GM12865 (cell line): ENCODE results near the gene GLIPR2.
A peak's percentile ranks its signal among the peaks of the same experiment; 100 is the strongest.
"Not testable (repeated sequence)": the region's sequence is repeated elsewhere in the genome, so short reads cannot be mapped to it uniquely, and the experiment has no call there.

Source experiments
- DNase-seq: peaks from one replicate; pipeline ENCODE4 v3.0.0; 2010; ENCODE audit warnings: low read depth
- H3K4me3 ChIP-seq: 2 replicates; pipeline ENCODE4 v1.5.1; 2011; ENCODE audit warnings: mild to moderate bottlenecking, low read depth, low read length, control low read depth
- CTCF ChIP-seq: IDR thresholded peaks from 2 replicates; pipeline ENCODE4 v1.5.1; 2011; ENCODE audit warnings: low read length, control low read depth, low read depth, inconsistent platforms; ENCODE audit not compliant: insufficient read depth; ENCODE audit errors: missing control alignments

The GLIPR2 gene

GRCh38 chr9:36136272-36136893, at the start of gene GLIPR2:
Gene GLIPR2, plus strand, starts transcription at chr9:36136733. Its CDS starts 46 bp downstream, at chr9:36136779.
- TF ChIP-seq CTCF: no peak
- DNase-seq: peak; percentile 79
- peak within 1 kb of the TSS; percentile 49 for H3K4me3 ChIP-seq

- not testable (repeated sequence) for DNase-seq, H3K4me3 ChIP-seq
Observed at GRCh38 chr9:36087054-36087453, 49.5 kb upstream of the GLIPR2 start.

GRCh38 chr9:36088020-36088419, 48.5 kb upstream of the GLIPR2 start:
- DNase-seq: no peak
- no peak for TF ChIP-seq CTCF
- no peak overlapping the region for H3K4me3 ChIP-seq

GRCh38 chr9:36091026-36091953, 45.2 kb upstream of the GLIPR2 start:
- no peak for TF ChIP-seq CTCF
- no peak overlapping the region for H3K4me3 ChIP-seq
- no peak for DNase-seq

GRCh38 chr9:36092014-36092413, 44.5 kb upstream of the GLIPR2 start:
- DNase-seq: no peak
- TF ChIP-seq CTCF: no peak
- H3K4me3 ChIP-seq: no peak overlapping the region

- DNase-seq: peak; percentile 88
- no peak for TF ChIP-seq CTCF
- no peak overlapping the region for H3K4me3 ChIP-seq
Observed at GRCh38 chr9:36092509-36093215, 43.9 kb upstream of the GLIPR2 start.

GRCh38 chr9:36093384-36093783, 43.1 kb upstream of the GLIPR2 start:
- DNase-seq: no peak
- TF ChIP-seq CTCF: no peak
- no peak overlapping the region for H3K4me3 ChIP-seq
